WTC11 (cell line): Measurements from ENCODE around the gene NXPH4. TPM values are rescaled to one million over a fixed set of nuclear protein-coding genes. Genes with fewer than 3 reads are reported as not detected.

Source experiments
- ATAC-seq: fragments of 200-7000 bp; cut with Tn5 transposase; 2 replicates; pipeline ENCODE4 v1.10.0; 2021; ENCODE audit warnings: mild to moderate bottlenecking, moderate library complexity
- CTCF ChIA-PET: fragments of 300-600 bp; sonication (Branson Sonifier 250); formaldehyde crosslinking; loops from one replicate; lab custom pipeline; 2021; ENCODE audit warnings: antibody characterized with exemption; lab: Charles Lee
- POLR2A ChIA-PET: fragments of 350-600 bp; sonication (Branson Sonifier 250); formaldehyde crosslinking; loops from one replicate; lab custom pipeline; 2021; ENCODE audit warnings: antibody characterized with exemption; lab: Charles Lee
- DNase-seq: peaks from one replicate; pipeline ENCODE4 v3.0.0; 2021; ENCODE audit warnings: low spot score
- H3K27ac Mint-ChIP-seq: 2 replicates; pipeline ENCODE4 v1.8.0; 2021; ENCODE audit warnings: mixed read lengths
- H3K27me3 Mint-ChIP-seq: 2 replicates; pipeline ENCODE4 v1.8.0; 2021; ENCODE audit warnings: low read depth, mild to moderate bottlenecking, moderate library complexity, mixed read lengths
- H3K36me3 Mint-ChIP-seq: 2 replicates; pipeline ENCODE4 v1.8.0; 2021; ENCODE audit warnings: mixed read lengths
- H3K4me1 Mint-ChIP-seq: 2 replicates; pipeline ENCODE4 v1.8.0; 2022; ENCODE audit warnings: mixed read lengths
- H3K4me3 Mint-ChIP-seq: 2 replicates; pipeline ENCODE4 v1.8.0; 2021; ENCODE audit warnings: mild to moderate bottlenecking, moderate library complexity, mixed read lengths
- H3K9me3 Mint-ChIP-seq: 2 replicates; pipeline ENCODE4 v1.8.0; 2021; ENCODE audit warnings: mixed read lengths
- ELF4 ChIP-seq: sonication (generic); formaldehyde crosslinking; IDR thresholded peaks from 2 replicates; pipeline ENCODE4 v1.8.1; 2022; ENCODE audit warnings: low read depth, mild to moderate bottlenecking, moderate library complexity, missing genetic modification reagents
- EMX1 ChIP-seq: fragments of 250-450 bp; sonication (Bioruptor Pico); IDR thresholded peaks from 2 replicates; pipeline ENCODE4 v1.8.0; 2021; ENCODE audit warnings: mild to moderate bottlenecking
- FOXJ3 ChIP-seq: sonication (generic); formaldehyde crosslinking; IDR thresholded peaks from 2 replicates; pipeline ENCODE4 v1.9.0; 2021; ENCODE audit warnings: missing genetic modification reagents, mild to moderate bottlenecking, borderline replicate concordance
- FOXP1 ChIP-seq: sonication (generic); formaldehyde crosslinking; IDR thresholded peaks from 2 replicates; pipeline ENCODE4 v1.8.0; 2022; ENCODE audit warnings: missing genetic modification reagents, mild to moderate bottlenecking, moderate library complexity, borderline replicate concordance
- GABPB1 ChIP-seq: sonication (generic); formaldehyde crosslinking; IDR thresholded peaks from 2 replicates; pipeline ENCODE4 v1.8.1; 2023; ENCODE audit warnings: mild to moderate bottlenecking, missing genetic modification reagents
- JAZF1 ChIP-seq: fragments of 250-450 bp; sonication (Bioruptor Pico); IDR thresholded peaks from 2 replicates; pipeline ENCODE4 v1.9.0; 2021; ENCODE audit warnings: moderate library complexity, mild to moderate bottlenecking, inconsistent platforms
- JUN ChIP-seq: sonication (generic); formaldehyde crosslinking; IDR thresholded peaks from 2 replicates; pipeline ENCODE4 v1.8.0; 2023; ENCODE audit warnings: mild to moderate bottlenecking, missing genetic modification reagents
- NFE2L1 ChIP-seq: sonication (generic); formaldehyde crosslinking; IDR thresholded peaks from 2 replicates; pipeline ENCODE4 v1.8.1; 2023; ENCODE audit warnings: missing genetic modification reagents
- OVOL2 ChIP-seq: fragments of 250-450 bp; sonication (Bioruptor Pico); IDR thresholded peaks from 2 replicates; pipeline ENCODE4 v1.9.0; 2021; ENCODE audit warnings: mild to moderate bottlenecking, borderline replicate concordance
- SMAD3 ChIP-seq: sonication (generic); formaldehyde crosslinking; IDR thresholded peaks from 2 replicates; pipeline ENCODE4 v1.8.0; 2022; ENCODE audit warnings: missing genetic modification reagents, mild to moderate bottlenecking, borderline replicate concordance
- SOX15 ChIP-seq: fragments of 250-450 bp; sonication (Bioruptor Pico); IDR thresholded peaks from 2 replicates; pipeline ENCODE4 v1.9.0; 2021; ENCODE audit warnings: mild to moderate bottlenecking
- TEAD1 ChIP-seq: sonication (generic); formaldehyde crosslinking; IDR thresholded peaks from 2 replicates; pipeline ENCODE4 v1.8.0; 2022; ENCODE audit warnings: mild to moderate bottlenecking, missing genetic modification reagents
- TEAD4 ChIP-seq: sonication (generic); formaldehyde crosslinking; IDR thresholded peaks from 2 replicates; pipeline ENCODE4 v1.8.0; 2022; ENCODE audit warnings: mild to moderate bottlenecking, missing genetic modification reagents
- TP53 ChIP-seq: sonication (generic); formaldehyde crosslinking; IDR thresholded peaks from 2 replicates; pipeline ENCODE4 v1.8.1; 2023; ENCODE audit warnings: mild to moderate bottlenecking, missing genetic modification reagents
- ZNF317 ChIP-seq: sonication (generic); formaldehyde crosslinking; IDR thresholded peaks from 2 replicates; pipeline ENCODE4 v1.8.1; 2023; ENCODE audit warnings: low read depth, mild to moderate bottlenecking, moderate library complexity, missing genetic modification reagents, borderline replicate concordance
- ZNF416 ChIP-seq: fragments of 250-450 bp; sonication (Bioruptor Pico); IDR thresholded peaks from 2 replicates; pipeline ENCODE4 v1.9.0; 2021; ENCODE audit warnings: mild to moderate bottlenecking, inconsistent platforms
- ZNF671 ChIP-seq: fragments of 250-450 bp; sonication (Bioruptor Pico); IDR thresholded peaks from 2 replicates; pipeline ENCODE4 v1.8.0; 2021; ENCODE audit warnings: mild to moderate bottlenecking
- total RNA-seq: library from RNA; stranded (reverse); gene quantifications from 3 replicates; pipeline ENCODE4 v1.2.3, GENCODE V29; 2021
- TF ChIP-seq, protein P1 (sequence below): sonication (generic); formaldehyde crosslinking; IDR thresholded peaks from 2 replicates; pipeline ENCODE4 v1.8.0; 2022; ENCODE audit warnings: missing genetic modification reagents
- TF ChIP-seq, protein P2 (sequence below): sonication (generic); formaldehyde crosslinking; IDR thresholded peaks from 2 replicates; pipeline ENCODE4 v1.8.0; 2022; ENCODE audit warnings: mild to moderate bottlenecking, missing genetic modification reagents
- TF ChIP-seq, protein P3 (sequence below): sonication (generic); formaldehyde crosslinking; IDR thresholded peaks from 2 replicates; pipeline ENCODE4 v1.8.1; 2022; ENCODE audit warnings: low read depth, missing genetic modification reagents, borderline replicate concordance
- TF ChIP-seq, protein P4 (sequence below): sonication (generic); formaldehyde crosslinking; IDR thresholded peaks from 2 replicates; pipeline ENCODE4 v1.8.1; 2023; ENCODE audit warnings: mild to moderate bottlenecking, missing genetic modification reagents
- TF ChIP-seq, protein P5 (sequence below): sonication (generic); formaldehyde crosslinking; IDR thresholded peaks from 2 replicates; pipeline ENCODE4 v1.8.1; 2022; ENCODE audit warnings: mild to moderate bottlenecking, moderate library complexity, missing genetic modification reagents
- TF ChIP-seq, protein P6 (sequence below): fragments of 250-450 bp; sonication (Bioruptor Pico); conservative IDR thresholded peaks from 2 replicates; pipeline ENCODE4 v1.9.0; 2021; ENCODE audit warnings: mild to moderate bottlenecking

NXPH4 gene
- total RNA-seq, 1 experiment from 2014 or later = 4.9 TPM

DNA sequence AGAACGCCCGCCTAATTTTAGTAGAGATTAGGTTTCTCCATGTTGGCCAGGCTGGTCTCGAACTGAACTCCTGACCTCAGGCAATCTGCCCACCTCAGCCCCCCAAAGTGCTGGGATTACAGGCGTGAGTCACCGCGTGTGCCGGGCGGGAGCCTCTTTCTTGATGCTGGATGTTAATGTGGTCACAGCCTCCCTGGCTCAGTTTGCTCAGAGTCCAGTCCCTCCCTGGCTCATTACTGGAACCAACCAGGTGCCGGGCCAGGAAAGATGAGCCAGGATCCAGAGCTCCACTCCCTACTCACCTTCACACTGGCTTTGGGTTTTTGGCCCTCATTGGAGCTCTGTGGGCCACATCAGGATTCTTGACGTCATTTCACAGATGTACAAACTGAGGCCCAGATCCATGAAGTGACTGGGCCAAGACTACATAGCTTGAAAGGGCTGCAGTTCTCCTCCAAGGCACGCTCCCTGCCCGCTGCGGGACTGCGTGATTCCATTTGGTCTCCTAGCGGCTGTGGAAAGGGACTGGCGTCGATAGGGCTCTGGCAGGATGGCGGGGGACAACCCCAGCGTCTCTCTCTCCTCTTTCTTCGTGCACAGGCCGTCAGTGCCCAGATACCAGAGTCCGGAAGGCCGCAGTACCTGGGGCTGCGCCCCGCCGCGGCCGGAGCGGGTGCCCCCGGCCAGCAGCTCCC is 7.8 kb downstream of the NXPH4 start:
- no peaks in the 10 kb centered on the region for H3K9me3 Mint-ChIP-seq
- ATAC-seq (no peak), DNase-seq (no peak)
- no peak overlapping the region for H3K27ac Mint-ChIP-seq
- H3K36me3 Mint-ChIP-seq = no peaks in the 10 kb centered on the region
- H3K4me1 Mint-ChIP-seq = peaks cover 64% of the 10 kb centered on the region
- H3K4me3 Mint-ChIP-seq = 0 out of 2 replicates have a peak overlapping the region, but pooled peaks have one; percentile 12
- CTCF ChIA-PET = interaction anchor here (0.6 to 10.4 kb wide), 28 partner anchors 9 to 520 kb away, joined by 3 to 660 read pairs (median 5); partner anchors contain the start of genes GLI1, INHBE, LRP1 and NEMP1
- peaks cover 92% of the 10 kb centered on the region for H3K27me3 Mint-ChIP-seq
- POLR2A ChIA-PET = interaction anchor here (1.5 to 7.6 kb wide), 2 partner anchors 11 to 15 kb away, joined by 8 to 97 read pairs; a partner anchor contains a TSS
- TF ChIP-seq JUN (CRISPR knock-in tag) = no peak
- no peak for TF ChIP-seq EMX1
- TF ChIP-seq, protein P1, sequence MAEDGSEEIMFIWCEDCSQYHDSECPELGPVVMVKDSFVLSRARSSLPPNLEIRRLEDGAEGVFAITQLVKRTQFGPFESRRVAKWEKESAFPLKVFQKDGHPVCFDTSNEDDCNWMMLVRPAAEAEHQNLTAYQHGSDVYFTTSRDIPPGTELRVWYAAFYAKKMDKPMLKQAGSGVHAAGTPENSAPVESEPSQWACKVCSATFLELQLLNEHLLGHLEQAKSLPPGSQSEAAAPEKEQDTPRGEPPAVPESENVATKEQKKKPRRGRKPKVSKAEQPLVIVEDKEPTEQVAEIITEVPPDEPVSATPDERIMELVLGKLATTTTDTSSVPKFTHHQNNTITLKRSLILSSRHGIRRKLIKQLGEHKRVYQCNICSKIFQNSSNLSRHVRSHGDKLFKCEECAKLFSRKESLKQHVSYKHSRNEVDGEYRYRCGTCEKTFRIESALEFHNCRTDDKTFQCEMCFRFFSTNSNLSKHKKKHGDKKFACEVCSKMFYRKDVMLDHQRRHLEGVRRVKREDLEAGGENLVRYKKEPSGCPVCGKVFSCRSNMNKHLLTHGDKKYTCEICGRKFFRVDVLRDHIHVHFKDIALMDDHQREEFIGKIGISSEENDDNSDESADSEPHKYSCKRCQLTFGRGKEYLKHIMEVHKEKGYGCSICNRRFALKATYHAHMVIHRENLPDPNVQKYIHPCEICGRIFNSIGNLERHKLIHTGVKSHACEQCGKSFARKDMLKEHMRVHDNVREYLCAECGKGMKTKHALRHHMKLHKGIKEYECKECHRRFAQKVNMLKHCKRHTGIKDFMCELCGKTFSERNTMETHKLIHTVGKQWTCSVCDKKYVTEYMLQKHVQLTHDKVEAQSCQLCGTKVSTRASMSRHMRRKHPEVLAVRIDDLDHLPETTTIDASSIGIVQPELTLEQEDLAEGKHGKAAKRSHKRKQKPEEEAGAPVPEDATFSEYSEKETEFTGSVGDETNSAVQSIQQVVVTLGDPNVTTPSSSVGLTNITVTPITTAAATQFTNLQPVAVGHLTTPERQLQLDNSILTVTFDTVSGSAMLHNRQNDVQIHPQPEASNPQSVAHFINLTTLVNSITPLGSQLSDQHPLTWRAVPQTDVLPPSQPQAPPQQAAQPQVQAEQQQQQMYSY (CRISPR knock-in tag) = no peak
- TF ChIP-seq, protein P2, sequence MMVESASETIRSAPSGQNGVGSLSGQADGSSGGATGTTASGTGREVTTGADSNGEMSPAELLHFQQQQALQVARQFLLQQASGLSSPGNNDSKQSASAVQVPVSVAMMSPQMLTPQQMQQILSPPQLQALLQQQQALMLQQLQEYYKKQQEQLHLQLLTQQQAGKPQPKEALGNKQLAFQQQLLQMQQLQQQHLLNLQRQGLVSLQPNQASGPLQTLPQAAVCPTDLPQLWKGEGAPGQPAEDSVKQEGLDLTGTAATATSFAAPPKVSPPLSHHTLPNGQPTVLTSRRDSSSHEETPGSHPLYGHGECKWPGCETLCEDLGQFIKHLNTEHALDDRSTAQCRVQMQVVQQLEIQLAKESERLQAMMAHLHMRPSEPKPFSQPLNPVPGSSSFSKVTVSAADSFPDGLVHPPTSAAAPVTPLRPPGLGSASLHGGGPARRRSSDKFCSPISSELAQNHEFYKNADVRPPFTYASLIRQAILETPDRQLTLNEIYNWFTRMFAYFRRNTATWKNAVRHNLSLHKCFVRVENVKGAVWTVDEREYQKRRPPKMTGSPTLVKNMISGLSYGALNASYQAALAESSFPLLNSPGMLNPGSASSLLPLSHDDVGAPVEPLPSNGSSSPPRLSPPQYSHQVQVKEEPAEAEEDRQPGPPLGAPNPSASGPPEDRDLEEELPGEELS (CRISPR knock-in tag) = no peak
- TF ChIP-seq, protein P3, sequence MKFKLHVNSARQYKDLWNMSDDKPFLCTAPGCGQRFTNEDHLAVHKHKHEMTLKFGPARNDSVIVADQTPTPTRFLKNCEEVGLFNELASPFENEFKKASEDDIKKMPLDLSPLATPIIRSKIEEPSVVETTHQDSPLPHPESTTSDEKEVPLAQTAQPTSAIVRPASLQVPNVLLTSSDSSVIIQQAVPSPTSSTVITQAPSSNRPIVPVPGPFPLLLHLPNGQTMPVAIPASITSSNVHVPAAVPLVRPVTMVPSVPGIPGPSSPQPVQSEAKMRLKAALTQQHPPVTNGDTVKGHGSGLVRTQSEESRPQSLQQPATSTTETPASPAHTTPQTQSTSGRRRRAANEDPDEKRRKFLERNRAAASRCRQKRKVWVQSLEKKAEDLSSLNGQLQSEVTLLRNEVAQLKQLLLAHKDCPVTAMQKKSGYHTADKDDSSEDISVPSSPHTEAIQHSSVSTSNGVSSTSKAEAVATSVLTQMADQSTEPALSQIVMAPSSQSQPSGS (CRISPR knock-in tag) = no peak
- TF ChIP-seq, protein P4, sequence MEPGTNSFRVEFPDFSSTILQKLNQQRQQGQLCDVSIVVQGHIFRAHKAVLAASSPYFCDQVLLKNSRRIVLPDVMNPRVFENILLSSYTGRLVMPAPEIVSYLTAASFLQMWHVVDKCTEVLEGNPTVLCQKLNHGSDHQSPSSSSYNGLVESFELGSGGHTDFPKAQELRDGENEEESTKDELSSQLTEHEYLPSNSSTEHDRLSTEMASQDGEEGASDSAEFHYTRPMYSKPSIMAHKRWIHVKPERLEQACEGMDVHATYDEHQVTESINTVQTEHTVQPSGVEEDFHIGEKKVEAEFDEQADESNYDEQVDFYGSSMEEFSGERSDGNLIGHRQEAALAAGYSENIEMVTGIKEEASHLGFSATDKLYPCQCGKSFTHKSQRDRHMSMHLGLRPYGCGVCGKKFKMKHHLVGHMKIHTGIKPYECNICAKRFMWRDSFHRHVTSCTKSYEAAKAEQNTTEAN (CRISPR knock-in tag) = no peak
- TF ChIP-seq TEAD4 (CRISPR knock-in tag) = no peak
- TF ChIP-seq SMAD3 (CRISPR knock-in tag) = no peak
- no peak for TF ChIP-seq ZNF671
- TF ChIP-seq TP53 (CRISPR knock-in tag) = no peak
- 0 out of 2 replicates have a peak, but pooled peaks have one; percentile 47 for TF ChIP-seq NFE2L1 (CRISPR knock-in tag)
- TF ChIP-seq FOXP1 (CRISPR knock-in tag) = peak; percentile 87
- TF ChIP-seq OVOL2 (CRISPR knock-in tag) = no peak
- TF ChIP-seq JAZF1 (CRISPR knock-in tag) = no peak
- TF ChIP-seq, protein P5, sequence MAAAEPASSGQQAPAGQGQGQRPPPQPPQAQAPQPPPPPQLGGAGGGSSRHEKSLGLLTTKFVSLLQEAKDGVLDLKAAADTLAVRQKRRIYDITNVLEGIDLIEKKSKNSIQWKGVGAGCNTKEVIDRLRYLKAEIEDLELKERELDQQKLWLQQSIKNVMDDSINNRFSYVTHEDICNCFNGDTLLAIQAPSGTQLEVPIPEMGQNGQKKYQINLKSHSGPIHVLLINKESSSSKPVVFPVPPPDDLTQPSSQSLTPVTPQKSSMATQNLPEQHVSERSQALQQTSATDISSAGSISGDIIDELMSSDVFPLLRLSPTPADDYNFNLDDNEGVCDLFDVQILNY (CRISPR knock-in tag) = no peak
- no peak for TF ChIP-seq TEAD1 (CRISPR knock-in tag)
- TF ChIP-seq FOXJ3 (CRISPR knock-in tag) = no peak
- TF ChIP-seq ZNF317 = 0 out of 2 replicates have a peak, but pooled peaks have one; percentile 12
- no peak for TF ChIP-seq ZNF416 (CRISPR knock-in tag)
- TF ChIP-seq SOX15 = no peak
- no peak for TF ChIP-seq ELF4 (CRISPR knock-in tag)
- TF ChIP-seq, protein P6, sequence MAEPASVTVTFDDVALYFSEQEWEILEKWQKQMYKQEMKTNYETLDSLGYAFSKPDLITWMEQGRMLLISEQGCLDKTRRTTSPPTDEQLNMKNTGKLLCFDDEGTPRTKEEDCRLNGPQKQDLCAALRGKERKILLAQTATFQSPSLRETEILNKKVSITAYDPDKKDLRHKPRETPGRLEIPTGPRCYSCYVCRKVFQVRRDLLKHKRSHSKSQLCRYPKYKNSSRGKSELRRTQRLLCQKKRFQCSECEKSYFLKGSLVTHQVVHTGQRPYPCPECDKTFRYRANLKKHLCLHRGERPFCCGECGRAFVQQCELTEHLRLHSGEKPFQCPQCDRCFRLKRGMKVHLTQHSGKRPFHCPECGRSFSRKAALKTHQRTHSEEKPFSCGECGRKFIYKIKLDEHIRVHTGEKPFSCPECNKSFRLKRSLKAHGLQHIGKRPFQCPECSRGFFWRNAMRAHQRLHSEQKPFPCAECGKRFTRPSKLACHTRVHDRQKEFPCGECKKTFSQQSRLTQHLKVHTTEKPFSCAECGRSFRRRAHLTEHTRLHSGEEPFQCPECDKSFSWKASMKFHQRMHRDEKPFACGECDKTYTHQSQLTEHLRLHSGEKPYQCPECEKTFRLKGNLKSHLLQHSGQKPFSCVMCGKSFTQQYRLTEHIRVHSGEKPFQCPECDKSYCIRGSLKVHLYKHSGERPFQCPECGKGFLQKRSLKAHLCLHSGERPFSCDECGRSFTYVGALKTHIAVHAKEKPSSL (CRISPR knock-in tag) = no peak
- no peak for TF ChIP-seq GABPB1 (CRISPR knock-in tag)
- TF ChIP-seq, all 79 proteins: peak for 3
